Fibroblast of gingiva (primary cell): ENCODE results near the gene DPP10.
"Not testable (repeated sequence)": the region's sequence is repeated elsewhere in the genome, so short reads cannot be mapped to it uniquely, and the experiment has no call there.

ENCODE experiments used
- DNase-seq: peaks from one replicate; pipeline ENCODE4 v3.0.0-alpha.2; 2011; ENCODE audit warnings: low read depth

DPP10 gene

DNA sequence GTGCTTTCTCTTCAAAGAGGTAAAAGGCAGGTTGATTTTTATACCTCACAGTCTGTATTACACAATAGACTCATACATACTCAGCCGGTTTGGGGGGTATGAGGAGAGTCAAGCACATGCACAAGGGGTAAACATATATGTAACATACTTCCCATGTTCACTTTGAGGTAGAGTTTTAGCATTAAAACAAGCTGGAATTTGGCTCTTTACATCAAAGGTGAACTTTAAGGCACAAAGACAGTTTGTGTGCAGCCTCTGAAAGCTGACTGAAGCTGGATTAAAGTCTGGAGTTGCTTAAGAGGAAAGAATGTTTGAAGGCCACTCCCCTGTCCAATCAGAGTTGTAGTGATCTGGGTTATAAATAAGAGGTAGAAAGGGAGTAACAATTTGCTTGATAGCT is 282.0 kb downstream of the DPP10 start:
- DNase-seq, result no peak

DNA sequence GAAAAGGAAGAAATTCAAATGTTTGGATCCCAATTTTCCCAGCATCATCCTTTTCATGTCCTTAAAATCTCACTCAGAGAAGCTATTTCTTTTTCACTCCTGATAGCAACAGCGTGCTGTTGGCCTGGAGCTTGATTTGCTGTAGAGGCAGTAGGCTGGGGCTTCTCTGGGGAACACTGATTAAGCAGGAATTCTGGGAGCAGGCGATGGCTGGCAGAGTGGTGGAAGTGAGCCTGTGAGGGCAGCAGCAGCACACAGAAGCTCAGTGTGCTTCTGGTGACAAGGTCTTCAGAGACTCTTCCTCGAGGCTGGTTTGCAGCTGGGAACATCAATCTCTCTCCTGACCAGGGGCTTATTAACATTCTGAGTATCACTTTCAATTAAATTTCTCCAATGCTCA is 284.6 kb downstream of the DPP10 start:
- DNase-seq, result no peak

GRCh38 chr2:114728372-114728771 is 285.9 kb downstream of the DPP10 start:
- DNase-seq, result no peak

DNA sequence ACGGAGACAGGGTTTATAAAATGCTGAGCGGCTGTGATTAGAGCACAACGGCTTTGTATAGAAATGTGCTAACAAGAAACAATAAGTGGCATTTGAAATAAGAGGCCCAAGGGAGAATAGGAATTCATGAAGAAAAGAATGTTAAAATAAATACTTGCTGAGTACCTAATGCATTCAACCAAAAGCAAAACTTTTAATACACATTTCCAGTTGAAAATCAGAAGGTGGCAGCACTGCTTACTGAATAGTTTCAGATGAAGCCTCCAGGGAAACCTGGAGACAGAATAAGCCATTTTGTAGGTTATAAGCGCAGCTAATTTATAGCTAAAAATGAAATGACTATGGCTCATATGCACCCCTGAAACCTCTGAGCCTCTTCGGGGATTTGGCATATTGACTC is 286.6 kb downstream of the DPP10 start:
- no peak for DNase-seq

DNA sequence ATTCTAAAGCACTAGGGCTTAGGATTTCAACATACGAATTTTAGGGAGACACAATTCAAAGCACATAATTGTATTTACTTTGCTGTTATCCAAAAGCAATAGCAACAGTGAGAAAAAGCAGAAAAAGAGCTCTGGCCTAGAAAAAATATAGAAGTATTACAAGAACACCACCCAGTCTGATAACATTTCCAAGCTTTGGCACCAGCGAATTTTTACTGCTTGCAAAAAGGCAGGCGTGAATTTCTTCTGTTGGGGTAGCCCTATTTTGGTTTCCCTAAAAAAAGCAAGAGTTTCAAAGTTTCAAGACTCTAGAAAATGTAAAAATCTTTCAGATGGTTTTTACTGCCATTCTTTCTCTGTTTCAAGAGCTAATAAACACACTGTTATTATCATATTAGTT is 292.7 kb downstream of the DPP10 start:
- DNase-seq, result no peak

- DNase-seq, result no peak
Observed at GRCh38 chr2:114742245-114742644, 299.8 kb downstream of the DPP10 start.

DNA sequence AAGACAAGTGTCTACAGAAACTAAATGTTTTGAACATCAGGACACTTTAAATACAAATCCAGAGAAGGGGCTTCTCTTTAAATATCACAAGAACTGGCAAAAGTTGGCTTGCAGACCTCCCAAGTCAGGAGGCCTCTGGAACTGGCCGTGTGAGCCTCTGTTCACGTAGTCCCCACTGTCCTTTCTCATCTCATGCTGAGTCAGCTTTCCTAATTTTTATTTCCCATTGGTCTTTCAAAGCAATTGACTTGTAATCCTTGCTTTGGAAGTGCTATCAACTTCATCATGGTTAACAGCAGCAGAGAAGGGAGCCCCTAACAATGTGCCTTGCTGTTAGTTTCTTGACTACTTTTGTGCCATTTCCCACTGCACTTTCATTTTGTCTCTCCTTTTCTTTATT is 303.3 kb downstream of the DPP10 start:
- DNase-seq, result no peak

- not testable (repeated sequence) for DNase-seq
Observed at GRCh38 chr2:114748175-114748574, 305.7 kb downstream of the DPP10 start.

DNA sequence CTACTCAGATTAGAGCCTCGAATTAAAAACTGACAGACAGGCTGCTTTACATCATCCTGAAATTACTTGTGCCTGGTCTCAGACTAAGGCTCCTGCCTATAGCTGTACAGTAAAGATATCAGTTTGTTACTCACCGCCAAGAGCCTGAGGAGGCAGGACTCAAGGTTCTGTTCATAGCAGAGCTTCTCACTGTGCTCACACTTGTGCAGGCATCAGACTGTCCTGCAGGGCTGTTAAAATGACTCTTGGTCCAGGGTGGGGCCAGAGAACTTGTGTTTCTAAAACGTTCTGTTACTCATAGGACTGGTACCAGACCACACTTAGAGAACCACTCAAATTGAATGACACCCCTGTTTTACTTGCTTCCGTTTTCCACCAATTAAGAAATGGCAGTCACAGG is 310.0 kb downstream of the DPP10 start:
- DNase-seq, result no peak

DNA sequence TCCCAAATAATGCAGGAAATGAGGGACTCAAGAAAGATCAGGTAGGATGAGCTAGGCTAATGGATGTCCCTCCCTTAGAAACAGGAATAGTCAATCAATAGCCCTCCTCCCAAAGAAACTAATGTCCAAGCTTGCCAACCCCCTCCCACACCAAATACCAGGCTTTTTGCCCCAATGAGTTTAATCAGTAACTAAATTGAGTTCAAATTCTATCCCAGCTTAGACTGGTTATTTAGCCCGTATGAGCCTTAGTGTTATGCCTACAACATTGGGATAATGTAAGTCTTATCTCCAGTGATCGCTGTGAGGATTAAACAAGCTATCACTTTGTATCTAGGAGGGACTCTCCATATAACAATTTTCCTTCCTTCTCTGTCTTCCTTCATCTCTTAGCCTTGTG is 310.7 kb downstream of the DPP10 start:
- no peak for DNase-seq

DNA sequence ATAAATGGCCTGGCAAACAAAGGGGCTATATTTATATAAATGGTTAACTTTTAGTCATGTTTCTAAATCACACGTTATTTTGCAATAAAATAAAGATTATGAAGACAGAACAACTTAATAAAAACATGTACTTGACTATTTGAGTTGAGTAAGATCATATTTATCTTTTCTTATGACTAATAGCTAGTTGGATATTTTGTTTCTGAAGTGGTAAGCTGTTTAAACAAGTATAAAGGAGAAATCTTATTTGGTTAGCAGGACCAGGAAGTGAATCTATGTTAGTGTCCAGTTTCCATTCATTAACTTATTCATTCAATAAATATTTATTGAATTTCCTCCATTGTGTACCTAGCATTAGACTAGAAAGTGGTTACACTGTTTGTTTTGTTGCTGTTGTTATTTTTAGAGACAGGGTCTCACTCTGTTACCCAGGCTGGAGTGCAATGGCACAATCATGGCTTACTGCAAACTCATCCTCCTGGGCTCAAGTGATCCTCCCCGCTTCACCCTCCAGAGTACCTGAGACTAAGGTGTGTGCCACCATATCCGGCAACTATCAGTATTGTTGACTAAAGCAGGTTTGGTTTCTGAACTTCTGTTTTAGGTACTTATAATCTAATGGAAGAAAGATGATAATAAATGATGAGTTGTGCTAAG is 312.6 kb downstream of the DPP10 start:
- no peak for DNase-seq

- no peak for DNase-seq
Observed at GRCh38 chr2:114762376-114762775, 319.9 kb downstream of the DPP10 start.

- DNase-seq, result no peak
Observed at GRCh38 chr2:114762986-114763385, 320.5 kb downstream of the DPP10 start.

- DNase-seq, result no peak
Observed at GRCh38 chr2:114769110-114769509, 326.7 kb downstream of the DPP10 start.

DNA sequence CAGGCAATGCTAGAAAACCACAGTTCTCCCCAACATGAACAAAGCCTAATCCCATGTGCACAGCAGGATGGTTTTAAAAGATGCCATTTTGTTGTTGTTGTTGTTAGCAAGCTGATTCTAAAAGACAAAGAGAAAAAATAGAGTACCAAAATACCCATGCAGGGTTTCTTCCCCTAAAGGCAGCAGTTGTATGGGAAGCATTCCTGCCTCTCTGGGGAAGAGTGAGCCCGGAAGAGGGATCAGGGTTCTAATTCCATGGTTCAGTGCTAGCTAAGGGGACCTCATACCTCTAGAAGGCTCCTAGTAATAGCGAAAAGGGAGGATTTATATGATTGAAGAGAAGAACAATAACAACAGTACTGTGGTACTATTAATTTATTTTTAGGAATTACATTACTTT is 327.6 kb downstream of the DPP10 start:
- DNase-seq, result no peak

DNA sequence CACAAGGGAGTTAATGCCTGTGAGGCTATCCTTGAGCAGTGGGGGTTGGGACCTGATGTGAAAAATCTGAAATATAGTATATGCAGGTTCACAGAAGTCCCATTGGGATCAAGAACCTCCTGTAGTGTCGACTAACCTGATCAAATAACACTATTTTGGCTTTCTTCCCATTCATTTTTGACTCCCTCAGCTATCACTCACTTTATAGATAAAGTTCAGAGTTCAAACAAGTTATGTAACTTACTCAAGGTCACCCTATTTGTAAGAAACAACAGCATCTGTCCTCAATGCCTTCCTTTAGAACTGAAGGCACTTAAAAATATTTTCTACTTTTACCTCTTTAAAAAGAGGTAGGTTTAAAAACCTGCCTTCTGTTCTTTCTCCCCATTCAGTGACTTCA is 341.6 kb downstream of the DPP10 start:
- DNase-seq, result no peak

DNA sequence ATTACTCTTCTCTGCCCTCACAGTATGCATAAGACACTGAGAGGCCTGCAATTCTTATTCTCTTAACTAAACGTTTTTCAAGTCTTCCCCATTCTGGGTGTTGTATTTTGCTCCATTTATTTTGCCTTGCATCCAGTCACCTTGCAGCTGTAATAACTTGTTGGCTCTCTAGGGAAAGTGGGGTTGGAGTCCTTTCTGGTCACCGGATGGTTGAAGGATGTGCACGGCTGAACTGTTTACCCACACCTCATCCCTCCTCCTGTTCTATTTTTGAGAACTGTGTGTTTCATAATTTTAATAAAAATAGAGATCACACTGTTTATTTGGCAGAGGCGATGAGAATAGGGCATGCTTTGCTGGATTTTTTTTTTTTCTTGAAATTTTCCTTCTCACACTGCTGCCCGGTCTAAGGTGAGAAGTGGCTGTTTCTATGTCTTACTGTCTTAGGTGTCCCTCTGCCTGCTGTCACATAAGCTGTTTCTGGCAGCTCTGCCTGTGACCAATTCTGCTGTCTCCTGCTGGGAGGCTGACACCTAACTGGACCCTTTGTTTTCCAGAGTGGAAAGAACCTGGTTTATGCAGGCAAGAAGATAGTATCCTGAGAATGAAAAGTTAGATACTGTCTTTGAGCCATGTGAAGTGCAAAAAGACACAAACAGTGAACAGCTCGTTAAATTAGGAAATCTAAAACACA is 342.6 kb downstream of the DPP10 start:
- no peak for DNase-seq

DNA sequence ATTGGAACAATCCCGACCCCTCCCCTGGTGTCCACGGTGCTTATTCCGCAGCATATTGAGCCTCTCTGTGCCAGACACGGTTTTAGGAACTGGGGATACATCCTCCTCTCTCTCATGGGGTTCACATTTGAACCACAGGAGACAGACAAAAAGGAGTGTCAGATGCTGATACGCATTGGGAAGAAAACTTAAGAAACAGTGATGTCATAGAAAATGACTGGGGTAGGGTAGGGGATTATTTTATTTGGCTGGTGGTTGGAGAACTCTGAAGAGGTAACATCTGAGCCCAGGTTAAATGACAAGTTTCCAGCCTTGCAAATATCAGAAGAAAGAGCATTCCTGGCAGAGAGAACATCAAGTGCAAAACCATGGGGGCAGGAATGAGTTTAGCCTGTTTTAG is 344.5 kb downstream of the DPP10 start:
- DNase-seq, result no peak

DNA sequence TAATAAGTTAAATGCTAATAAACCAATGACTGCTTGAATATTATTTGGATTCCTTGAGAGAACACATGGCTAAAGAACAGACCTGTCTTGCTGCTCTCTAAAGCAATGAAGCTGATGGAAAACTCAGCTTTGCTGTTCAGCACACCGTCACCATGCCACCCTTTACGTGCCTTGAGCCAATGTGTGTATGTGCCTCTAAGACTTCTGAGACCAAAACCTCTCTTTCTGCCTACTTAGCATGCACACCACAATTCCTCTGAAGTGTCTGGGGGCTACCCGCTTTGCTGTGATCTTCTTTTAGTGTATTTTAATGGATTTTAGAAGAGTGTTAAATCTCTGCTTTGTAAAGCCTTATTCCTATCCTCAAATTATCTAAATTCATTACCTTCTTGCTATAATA is 345.0 kb downstream of the DPP10 start:
- no peak for DNase-seq

DNA sequence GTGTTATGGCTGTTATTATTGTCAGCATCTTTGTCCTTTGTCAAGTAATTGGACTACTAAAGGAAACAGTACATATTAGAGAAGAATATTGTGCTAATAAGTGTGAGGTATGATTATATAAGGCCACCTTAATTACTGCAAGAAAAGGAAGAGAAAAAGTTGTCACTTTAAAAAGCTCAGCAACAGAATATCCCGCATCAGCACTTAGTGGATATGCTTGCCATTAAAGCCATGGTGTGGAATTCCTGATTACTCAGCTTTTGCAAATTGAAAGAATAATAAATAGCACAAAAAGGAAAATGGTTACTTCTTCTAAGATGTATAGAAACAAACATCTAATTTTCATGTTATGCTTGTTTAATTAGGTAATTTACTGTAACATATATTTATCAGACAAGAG is 347.5 kb downstream of the DPP10 start:
- DNase-seq, result no peak

GRCh38 chr2:114797540-114797939 is 355.1 kb downstream of the DPP10 start:
- DNase-seq, result no peak

GRCh38 chr2:114797942-114798341 is 355.5 kb downstream of the DPP10 start:
- DNase-seq, result no peak

DNA sequence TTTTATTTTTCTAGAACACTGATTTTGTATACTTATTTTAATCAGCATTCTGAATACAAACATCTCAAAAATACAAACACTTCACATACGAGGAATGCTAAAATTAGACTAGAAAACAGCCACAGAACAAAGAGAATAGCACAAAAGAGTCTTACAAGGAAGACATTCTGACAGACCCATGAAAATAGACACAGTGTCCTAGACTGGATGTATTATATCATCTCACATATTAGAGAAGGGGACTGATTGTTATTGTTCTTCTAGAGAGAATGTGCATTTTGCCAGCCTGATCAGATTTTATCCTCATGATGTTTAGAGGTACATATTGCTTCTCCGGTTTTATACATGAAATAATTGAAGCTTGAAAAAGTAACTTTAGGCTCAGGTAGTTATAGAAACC is 357.9 kb downstream of the DPP10 start:
- DNase-seq, result no peak

- no peak for DNase-seq
Observed at GRCh38 chr2:114805195-114805594, 362.8 kb downstream of the DPP10 start.
